Brain pericyte (primary cell): ENCODE results near the gene HHIPL1.
"Not testable (repeated sequence)": the region's sequence is repeated elsewhere in the genome, so short reads cannot be mapped to it uniquely, and the experiment has no call there.

Experiments
- DNase-seq: peaks from one replicate; pipeline ENCODE4 v3.0.0-alpha.2; 2012; ENCODE audit warnings: low read depth, low spot score

The HHIPL1 gene

DNA sequence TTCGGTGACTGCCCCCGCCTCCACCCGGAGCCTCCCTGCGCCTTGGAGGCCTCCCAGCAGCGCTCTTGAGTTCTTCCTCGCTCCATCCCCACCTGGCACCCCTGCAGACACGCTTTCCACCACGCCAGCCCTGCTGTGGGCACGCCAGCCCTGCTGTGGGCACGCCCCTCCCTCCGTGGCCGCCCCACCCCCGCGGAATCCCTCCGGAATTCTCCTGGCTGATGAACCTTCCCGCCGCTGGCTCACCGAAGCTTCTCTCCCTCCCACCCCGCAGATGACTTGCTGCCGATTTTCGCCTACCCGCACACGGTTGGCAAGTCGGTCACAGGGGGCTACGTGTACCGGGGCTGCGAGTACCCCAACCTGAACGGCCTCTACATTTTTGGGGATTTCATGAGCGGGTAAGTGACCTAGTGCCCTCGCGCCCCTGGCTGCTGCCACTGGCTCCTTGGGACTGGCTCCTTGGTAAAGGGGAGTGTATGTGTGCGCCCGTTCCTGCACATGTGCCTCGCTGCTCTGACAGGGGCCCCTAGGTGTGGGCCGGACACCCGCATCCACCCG, 15.2 kb downstream of the HHIPL1 start:
- no peak for DNase-seq

DNA sequence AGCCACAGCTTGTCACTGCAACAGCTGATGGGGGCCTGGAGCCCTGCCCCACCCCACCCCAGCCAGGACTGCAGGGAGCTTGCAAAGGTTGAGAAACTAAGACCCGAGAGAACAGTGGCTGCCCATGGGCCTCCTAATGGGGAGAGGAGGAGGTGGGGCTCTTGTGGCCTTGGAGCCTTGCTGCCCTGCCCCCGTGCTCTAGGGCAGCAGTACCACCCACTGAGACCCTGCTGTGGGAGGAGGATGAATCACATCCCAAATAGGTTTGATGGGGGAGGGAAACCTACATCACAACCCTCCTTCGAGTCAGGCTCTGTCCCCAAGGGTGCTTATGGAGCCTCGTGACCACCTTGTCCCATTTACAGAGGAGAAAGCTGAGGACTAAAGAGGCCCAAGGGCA, 15.9 kb downstream of the HHIPL1 start:
- DNase-seq = no peak

DNA sequence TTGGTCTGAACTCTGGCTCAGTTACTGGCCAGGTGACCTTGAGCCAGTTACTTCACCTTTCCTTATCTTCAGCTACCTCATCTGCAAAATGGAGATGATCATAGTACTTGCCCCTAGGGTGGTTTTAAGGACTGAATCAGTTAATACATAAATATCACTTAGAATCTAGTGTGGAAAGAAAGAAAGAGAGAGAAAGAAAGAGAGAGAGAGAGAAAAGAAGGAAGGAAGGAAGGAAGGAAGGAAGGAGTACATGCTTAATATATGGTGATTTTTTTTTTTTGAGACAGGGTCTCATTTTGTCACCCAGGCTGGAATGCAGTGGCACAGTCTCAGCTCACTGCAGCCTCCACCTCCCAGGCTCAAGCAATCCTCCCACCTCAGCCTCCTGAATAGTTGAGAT, 16.3 kb downstream of the HHIPL1 start:
- DNase-seq = not testable (repeated sequence)

GRCh38 chr14:99662846-99663245, 17.9 kb downstream of the HHIPL1 start:
- DNase-seq = no peak

DNA sequence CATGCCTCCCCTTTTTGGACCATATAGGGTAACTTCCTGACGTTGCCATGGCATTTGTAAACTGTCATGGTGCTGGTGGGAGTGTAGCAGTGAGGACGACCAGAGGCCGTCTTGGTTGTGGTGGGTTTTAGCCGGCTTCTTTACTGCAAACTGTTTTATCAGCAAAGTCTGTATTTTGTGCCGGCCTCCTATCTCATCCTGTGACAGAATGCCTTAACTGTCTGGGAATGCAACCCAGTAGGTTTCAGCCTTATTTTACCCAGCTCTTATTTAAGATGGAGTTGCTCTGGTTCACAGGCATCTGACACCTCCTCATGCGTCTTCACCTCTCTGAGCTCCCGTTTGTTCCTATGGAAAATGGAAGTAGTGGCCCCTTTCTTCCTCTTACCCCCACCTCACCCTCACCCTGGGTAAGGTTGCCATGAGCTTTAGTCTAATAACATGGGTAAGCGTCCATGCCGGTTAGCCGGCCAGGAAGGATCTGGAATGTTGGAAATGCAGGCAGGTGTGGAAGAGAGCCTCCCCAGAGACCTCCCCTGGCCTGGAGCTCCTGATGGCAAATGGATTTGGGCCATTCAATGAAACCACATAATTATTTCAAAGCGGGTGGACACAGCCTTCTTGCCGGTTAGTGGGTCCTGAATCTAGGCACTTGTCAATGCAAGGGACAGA, 18.6 kb downstream of the HHIPL1 start:
- no peak for DNase-seq

DNA sequence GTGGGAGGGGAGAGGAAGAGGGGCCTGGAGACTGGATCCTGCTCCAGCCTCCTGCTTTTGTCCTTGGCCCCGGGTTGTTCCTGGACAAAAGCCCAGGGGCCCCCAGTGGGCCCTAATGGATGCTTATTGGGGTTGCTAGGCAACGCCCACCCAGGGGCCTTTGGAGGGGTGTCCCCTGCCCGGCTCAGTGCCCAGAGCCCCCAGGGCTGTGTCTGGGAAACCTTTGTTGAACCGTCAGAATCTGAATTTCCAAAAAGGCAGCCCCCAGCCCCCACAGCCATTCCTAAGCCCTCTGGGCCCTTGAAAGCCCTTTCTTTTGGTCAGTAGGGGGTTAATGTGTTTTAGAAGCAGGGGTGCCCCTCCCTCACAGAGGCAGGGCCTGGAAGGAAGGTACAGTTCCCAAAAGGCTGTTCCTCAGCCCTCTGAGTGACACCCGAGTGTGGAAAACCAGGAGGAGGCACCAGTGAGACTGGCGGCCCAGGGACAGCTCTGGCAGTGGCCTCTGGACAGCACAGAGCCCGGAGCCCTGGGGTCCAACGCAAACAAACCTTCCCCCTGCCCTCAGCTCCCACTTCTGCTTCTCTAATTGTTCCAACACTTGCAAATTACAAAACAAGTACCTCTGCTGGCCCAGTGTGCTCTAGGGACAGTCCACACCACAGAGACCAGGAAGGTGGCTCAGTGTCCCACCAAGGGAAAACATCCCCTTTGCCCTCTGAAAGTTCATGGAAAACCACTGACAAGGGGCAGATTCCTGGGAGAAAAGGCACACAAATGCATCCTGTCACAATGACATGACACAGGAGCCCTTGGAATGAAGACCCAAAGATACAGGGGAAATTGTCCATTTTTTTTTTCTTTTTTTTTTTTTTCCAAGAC, 19.4 kb downstream of the HHIPL1 start:
- DNase-seq = no peak

DNA sequence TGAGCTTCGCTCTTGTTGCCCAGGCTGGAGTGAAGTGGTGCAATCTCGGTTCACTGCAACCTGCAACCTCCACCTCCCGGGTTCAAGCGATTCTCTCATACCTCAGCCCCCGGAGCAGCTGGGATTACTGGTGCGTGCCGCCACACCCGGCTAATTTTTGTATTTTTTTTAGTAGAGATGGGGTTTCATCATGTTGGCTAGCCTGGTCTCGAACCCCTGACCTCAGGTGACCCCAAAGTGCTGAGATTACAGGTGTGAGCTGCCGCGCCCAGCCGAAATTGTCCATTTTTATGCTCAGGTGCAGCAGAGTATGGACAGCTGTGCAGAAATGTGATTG, 20.0 kb downstream of the HHIPL1 start:
- DNase-seq = no peak

DNA sequence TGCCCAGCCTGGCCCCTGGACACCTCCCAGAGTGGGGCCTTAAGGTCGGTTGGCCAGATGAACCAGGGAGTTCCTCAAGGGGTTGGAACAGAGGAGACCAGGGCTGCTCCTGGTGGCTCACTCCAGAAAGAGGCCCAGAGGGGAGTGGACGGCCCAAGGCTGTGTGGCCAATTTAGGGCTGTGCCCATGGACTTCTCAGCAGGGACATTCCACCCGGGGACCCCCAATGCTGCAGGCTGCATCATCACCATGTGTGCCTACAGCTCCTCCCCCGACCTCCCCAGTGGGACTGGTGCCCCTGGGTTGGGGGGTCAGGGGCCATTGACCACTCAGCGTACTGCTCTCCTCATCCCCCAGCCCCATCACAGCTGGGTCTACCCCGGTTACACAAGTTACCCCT, 21.6 kb downstream of the HHIPL1 start:
- no peak for DNase-seq

DNA sequence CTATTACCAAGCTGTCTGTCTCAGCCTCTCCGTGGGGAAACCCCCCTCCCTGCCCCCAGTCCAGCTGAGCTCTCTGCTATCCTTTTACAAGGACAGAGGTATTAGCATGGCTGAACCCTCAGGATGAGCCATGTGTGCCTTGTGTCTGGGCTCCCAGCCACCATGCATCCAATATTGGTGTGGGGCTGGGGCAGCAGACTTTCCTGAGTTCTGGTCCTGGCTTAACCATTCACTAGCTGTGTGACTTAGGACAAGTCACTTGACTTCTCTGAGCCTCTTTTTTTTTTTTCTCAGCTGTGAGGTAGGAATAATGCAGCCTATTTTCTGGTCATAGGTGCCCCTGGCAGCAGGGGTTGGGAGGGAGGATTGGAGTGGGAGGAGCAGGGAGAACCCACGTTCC, 22.1 kb downstream of the HHIPL1 start:
- no peak for DNase-seq

GRCh38 chr14:99667821-99668220, 22.9 kb downstream of the HHIPL1 start:
- no peak for DNase-seq

DNA sequence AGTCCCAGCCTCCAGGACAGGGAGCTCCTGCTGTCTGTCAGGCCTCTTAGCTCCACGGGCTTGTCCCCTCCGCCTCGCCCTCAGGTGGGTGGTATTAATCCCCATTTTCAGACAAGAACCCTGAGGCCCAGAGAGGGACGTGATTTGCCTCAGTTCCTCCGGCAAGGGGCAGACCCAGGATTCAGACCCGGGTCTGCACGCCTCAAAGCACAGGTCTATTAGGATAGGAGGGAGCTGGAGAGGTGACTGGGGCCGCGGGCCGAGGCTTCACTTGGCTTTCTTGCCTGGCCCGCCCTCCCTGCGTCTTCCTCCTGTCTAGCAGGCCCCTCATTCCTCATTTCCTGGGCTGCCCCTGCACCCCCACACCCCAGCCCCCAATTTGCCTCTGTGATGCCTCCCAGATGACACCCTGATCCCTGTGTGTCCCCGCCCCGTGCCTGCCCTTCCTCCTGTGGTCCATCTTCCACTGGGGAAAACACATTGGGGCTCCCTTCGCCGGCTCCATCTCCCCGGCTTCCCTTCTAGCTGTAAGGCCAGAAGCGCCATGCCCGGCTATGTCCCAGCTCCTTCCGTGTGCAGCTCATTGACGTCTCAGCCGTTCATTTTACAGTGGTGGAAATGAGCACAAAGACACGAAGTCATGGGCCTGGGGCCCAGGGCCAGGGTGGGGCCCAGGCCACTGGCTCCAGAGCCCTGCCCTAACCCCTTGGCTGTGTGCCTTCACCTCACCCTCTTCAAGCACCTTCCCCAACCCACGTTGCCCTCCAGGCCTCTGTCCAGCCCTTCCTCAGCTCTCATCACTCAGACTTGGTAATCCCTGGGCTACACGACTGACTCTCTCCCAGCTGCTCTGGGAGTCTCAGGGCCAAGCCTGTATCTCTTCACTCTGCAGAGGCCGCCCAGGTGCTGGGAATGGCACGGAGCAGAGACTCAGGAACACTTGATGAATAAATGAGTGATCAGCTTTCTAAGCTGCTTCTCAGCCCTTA, 23.7 kb downstream of the HHIPL1 start:
- no peak for DNase-seq

DNA sequence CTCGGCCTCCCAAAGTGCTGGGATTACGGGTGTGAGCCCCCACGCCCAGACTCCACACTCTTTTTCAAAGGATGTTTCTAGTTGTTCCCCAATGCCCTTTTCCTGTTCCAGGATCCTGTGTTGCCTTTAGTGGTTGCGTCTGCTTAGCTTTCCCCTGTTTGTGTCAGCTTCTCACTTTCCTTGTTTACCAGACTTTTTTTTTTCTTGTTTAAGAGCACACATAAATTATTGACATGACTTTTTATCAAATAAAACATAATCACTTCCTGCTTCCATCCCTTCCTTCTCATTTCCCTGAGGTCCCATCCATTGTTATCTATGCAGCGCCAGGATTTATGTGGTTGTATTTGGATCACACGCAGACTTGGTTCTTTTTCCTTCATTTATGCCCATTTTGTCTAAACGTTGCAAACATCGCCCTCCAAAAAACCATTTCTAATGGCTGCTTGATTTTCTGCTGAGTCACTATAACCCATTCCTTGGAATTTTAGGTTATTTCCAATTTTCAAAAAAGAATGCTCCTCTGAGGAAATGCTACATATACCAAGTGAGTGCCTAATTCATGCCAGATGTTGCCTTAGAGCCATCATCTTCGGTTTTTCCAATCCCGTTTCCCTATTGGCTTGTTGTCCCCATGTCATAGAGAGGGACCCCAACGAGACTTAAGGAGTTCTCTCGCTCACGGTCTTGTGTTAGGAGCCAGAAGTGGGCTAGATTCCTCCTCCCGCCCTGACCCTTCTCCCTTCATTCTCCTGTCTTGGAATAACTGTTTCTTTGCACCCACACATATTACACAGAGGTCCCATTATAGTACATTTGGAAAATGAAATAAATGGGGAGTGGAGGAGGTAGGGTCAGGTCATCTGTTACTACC, 25.7 kb downstream of the HHIPL1 start:
- no peak for DNase-seq

- no peak for DNase-seq
These were observed 26.6 kb downstream of the HHIPL1 start for GRCh38 chr14:99671235-99672224.

DNA sequence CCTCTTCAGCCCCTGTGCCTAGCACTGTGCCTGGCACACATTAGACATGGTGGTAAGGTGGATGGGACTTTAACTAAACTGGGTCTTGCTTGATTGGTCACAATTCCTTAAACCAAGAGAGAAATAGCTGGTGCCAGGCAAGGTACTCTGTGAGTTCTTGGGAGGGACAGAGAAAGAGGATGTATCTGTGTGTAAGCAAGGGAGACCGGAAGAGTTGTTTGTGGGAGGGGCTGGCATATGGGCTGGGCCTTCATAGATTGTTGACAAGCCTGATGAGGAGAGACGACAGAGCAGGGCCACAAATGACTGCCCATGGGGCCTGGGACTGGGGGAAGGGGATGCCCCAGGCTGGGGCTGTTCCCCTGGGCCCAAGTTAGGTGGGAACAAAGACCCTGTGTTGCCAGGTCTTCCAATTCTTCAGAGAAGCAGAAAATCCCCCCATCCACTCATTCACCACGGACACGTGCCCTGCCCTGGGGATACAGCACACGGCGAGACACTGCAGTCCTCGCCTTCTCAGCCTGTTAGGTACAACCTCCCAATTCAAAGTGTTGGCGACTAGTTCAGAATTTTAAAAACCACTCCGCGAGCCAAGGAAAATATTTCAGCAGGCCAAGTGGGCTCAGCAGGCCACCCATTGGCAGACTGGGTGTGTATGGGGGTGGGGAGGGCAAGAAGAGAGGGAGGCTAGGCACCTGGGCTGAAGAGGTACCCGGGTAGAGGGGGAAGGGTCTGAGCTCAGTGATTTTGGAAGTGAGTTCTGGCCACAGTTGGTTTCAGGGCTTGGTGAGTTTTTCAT, 27.8 kb downstream of the HHIPL1 start:
- no peak for DNase-seq

- no peak for DNase-seq
These were observed 28.6 kb downstream of the HHIPL1 start for GRCh38 chr14:99673305-99674063.

DNA sequence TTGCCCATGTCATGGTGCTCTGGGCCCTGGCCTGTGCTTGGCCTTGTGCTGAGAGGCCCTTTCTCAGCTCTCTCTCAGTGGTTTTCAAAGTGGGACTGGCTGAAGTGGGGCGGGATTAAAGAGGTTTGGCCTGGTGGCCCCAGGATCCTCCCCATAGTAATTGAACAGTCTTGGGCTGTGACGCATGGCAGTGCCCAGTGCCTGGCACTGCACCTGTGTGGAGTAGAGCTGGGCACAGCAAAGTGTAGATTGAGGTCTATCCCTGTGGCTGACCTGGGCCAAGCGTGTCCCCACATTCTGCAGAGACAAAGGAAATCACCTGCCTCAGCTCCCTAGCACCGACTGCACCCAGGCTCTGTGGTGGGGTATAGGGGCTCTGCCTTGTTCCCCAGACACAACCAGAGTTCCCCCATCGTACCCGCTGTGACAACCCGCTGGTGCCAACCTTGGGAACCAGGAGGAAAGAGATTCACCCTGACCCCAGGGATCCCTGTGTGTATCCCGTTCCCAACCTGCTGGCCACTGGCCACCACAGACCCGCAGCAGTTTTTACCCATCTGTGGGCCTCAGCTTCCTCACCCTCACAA, 29.2 kb downstream of the HHIPL1 start:
- DNase-seq = no peak

GRCh38 chr14:99674776-99675381, 29.9 kb downstream of the HHIPL1 start:
- no peak for DNase-seq
